ENCODE data around the gene HIVEP2.

DNA sequence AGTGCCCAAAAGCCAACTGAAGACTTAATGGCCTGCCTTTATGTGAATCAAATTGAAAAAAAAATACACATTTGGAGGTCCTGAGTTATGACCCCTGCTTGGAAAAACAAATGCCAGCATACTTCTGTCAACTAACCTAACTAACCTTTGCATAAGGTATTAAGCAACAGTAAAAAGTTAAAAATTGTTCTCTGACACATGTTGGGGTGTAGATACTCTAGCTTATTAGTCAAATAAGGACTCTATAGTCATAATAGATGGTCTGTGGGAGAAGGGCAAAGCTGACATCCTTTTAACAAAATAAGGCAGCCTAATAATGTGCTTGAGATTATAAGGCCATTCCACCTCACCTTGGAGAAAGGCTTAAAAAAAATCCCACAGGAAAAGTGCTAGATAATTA is 140.5 kb downstream of the HIVEP2 start:
- TF ChIP-seq EZH2 (IDR thresholded peaks at IDR 0.05; ENCODE audit: insufficient read depth, poor library complexity, severe bottlenecking): no peak
- TF ChIP-seq EZH2phosphoT487 (IDR thresholded peaks at IDR 0.05; ENCODE audit: insufficient read depth, low read depth): no peak
